OCI-LY1 (cell line): ENCODE results near the gene SLC36A2.

Experiments
- EZH2 ChIP-seq: fragments of 200-600 bp; sonication (generic), shearing (Covaris generic); IDR thresholded peaks from 2 replicates; pipeline ENCODE4 v1.8.0; 2017; ENCODE audit warnings: borderline replicate concordance, mixed run types, mild to moderate bottlenecking, antibody characterized with exemption, low read length, moderate library complexity, mixed read lengths
- TF ChIP-seq, protein P1 (sequence below): fragments of 200-600 bp; sonication (generic), shearing (Covaris generic); IDR thresholded peaks from 2 replicates; pipeline ENCODE4 v1.5.1; 2017; ENCODE audit warnings: mild to moderate bottlenecking, antibody characterized with exemption, low read length, moderate library complexity, mixed read lengths

DNA sequence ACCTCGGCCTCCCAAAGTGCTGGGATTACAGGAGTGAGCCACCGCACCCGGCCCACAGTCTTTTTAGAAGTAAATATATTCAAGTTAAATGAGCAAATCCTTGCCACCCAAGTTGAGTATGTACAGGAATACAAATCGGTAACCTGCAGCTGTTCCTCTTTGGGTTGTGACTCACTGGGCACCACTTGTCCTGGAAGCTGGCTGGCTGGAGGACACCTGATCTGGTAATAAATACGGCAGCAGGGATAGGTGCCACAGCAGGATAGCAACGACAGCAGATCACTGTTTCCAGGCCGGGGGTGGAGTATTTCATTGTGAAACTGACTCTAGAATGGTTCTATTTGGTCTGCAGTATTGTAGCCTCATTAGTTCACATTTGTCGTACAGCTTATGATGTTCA lies 35.7 kb upstream of the SLC36A2 start:
- TF ChIP-seq, protein P1, sequence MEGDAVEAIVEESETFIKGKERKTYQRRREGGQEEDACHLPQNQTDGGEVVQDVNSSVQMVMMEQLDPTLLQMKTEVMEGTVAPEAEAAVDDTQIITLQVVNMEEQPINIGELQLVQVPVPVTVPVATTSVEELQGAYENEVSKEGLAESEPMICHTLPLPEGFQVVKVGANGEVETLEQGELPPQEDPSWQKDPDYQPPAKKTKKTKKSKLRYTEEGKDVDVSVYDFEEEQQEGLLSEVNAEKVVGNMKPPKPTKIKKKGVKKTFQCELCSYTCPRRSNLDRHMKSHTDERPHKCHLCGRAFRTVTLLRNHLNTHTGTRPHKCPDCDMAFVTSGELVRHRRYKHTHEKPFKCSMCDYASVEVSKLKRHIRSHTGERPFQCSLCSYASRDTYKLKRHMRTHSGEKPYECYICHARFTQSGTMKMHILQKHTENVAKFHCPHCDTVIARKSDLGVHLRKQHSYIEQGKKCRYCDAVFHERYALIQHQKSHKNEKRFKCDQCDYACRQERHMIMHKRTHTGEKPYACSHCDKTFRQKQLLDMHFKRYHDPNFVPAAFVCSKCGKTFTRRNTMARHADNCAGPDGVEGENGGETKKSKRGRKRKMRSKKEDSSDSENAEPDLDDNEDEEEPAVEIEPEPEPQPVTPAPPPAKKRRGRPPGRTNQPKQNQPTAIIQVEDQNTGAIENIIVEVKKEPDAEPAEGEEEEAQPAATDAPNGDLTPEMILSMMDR, result no peak
- TF ChIP-seq EZH2, result no peak
